OCI-LY3 (cell line): Measurements from ENCODE around the gene NCOA3.

Experiments used
- CTCF ChIP-seq: fragments of 200-600, 300-600 bp; sonication (generic); IDR thresholded peaks from 2 replicates; pipeline ENCODE4 v1.5.1; 2014; ENCODE audit warnings: antibody characterized with exemption, low read length, low read depth
- EZH2phosphoT487 ChIP-seq: fragments of 200-600 bp; shearing (Covaris generic); IDR thresholded peaks from 2 replicates; pipeline ENCODE4 v1.6.1; 2018; ENCODE audit warnings: antibody characterized with exemption, mixed run types, low read depth

GRCh38 chr20:47544240-47544639 lies 42.6 kb downstream of the NCOA3 start:
- TF ChIP-seq CTCF (no peak), EZH2phosphoT487 (no peak)
